GM12801 (cell line): ENCODE data around the gene PSPN.

ENCODE experiments used
- TF ChIP-seq, protein P1 (sequence below): IDR thresholded peaks from one replicate; pipeline ENCODE4 v1.5.1; 2011; ENCODE audit warnings: control low read depth; ENCODE audit not compliant: insufficient read length; ENCODE audit errors: extremely low read depth

The PSPN gene

DNA sequence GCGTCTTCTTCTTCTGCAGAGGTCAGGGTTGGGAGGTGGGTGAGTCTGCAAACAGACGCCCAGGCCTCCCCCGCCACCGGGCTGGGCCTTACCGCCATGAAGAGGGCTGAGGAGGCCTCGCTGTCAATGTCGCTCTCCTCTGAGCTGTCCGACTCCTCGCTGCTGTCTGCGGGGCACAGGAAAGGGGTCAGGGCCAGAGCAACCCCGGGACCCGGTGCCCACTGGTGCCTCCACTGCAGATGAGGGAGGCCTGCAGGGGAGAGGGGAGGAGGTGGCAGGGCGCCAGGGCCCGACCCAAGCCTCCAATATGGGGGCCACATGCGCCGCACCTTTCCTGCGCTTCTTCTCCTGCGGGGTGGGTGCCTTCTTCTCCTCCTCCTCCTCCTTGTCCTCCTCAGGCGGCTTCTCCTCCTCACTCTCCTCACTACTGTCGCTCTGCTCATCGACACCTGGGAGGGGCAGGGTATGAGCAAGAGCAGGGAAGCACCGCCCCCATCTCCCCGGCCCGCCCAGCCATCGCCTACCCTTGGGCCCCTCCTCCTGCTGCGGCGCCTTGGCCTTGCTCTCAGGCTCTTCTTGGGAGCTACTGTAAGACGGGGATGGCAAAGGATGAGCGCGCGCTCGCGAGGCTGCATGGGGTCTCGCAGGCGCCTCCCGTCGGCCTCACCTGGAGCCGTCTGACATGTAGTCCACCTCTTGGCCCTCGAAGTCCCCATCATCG, 5.5 kb upstream of the PSPN start:
- TF ChIP-seq, protein P1, sequence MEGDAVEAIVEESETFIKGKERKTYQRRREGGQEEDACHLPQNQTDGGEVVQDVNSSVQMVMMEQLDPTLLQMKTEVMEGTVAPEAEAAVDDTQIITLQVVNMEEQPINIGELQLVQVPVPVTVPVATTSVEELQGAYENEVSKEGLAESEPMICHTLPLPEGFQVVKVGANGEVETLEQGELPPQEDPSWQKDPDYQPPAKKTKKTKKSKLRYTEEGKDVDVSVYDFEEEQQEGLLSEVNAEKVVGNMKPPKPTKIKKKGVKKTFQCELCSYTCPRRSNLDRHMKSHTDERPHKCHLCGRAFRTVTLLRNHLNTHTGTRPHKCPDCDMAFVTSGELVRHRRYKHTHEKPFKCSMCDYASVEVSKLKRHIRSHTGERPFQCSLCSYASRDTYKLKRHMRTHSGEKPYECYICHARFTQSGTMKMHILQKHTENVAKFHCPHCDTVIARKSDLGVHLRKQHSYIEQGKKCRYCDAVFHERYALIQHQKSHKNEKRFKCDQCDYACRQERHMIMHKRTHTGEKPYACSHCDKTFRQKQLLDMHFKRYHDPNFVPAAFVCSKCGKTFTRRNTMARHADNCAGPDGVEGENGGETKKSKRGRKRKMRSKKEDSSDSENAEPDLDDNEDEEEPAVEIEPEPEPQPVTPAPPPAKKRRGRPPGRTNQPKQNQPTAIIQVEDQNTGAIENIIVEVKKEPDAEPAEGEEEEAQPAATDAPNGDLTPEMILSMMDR, result no peak

GRCh38 chr19:6379744-6380143, 4.0 kb upstream of the PSPN start:
- TF ChIP-seq, protein P1, result no peak

DNA sequence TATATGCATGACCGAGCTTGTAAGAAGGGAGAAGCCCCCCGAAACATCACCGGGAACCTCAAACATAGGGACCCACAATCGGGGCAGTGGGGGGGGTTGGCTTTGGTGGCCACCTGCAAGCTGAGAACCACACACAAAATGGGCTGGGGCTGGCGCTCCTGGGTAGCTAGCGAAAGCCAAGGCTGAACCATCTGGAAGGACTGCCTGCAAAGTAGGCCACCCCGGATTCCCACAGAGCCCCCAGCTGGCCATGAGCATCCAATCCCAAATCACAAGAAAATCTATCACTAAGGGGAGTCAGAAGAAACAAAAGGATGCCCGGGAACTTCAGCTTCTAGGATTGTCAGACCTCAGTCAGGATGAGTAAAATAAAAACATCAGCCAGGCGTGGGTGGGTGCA, 2.8 kb upstream of the PSPN start:
- TF ChIP-seq, protein P1, result no peak

DNA sequence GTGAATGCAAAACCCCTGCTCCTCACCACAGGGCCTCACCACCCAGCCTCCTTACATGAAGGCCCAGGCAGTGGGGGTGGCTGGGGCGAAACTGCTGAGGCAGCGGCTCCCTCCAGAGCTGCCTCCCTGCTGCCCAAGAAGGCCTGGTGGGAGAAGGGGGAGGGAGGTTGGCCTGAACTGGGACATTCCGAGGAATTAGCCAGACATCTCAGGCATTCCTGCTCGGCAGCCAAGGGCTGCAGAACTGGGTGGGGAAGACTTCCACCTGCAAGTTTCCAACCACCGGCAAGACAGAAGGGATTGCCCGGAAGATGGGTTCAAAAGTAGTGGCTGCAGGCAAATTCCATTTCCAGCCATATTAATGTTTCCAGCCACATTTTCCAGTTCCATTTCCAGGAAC, 2.3 kb upstream of the PSPN start:
- TF ChIP-seq, protein P1, result no peak

GRCh38 chr19:6376512-6377190, 918 bp upstream of the PSPN start:
- TF ChIP-seq, protein P1, result no peak

DNA sequence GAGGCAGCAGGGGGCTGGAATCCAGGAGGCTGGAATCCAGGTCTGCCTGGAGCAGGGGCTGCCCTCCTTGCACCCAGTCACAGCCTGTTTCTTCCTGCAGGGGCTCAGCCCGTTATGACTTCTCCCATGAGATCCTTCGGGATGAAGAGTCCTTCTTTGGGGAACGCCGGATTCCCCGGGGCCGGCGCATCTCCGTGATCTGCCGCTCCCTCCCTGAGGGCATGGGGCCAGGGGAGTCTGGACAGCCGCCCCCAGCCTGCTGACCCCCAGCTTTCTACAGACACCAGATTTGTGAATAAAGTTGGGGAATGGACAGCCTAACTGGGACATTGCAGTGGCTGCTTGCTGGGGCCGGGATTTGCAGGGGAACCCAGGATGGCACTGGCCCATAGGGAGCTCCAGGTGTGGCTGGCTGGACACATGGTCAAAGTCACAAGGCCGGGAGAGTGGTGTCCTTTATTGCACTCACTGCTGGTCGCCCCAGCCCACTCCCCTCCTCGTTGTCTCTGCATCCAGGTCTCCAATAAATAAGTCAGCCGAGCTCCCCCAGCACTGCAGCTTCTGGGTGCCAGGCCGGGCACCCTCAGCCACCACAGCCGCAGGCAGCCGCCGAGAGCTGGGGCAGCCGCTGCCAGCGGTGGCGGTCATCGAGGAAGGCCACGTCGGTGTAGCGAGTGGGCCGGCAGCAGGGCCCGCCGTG, 872 bp downstream of the PSPN start:
- TF ChIP-seq, protein P1, result no peak

GRCh38 chr19:6374161-6374709, 1.5 kb downstream of the PSPN start:
- TF ChIP-seq, protein P1, result no peak
